ENCODE measurements around the gene NCKAP5.

Gene NCKAP5

GRCh38 chr2:133231264-133231663 is 337.0 kb downstream of the NCKAP5 start:
- Histone ChIP-seq H3K4me3 (ENCODE audit: low read length in 2 of 2) (no peak overlapping the region), H3K18ac (ENCODE audit: low read length) (no peak overlapping the region), H3K14ac (ENCODE audit: low read length) (no peak overlapping the region), H2BK12ac (ENCODE audit: low read length) (no peak overlapping the region), H3K9ac (ENCODE audit: low read depth, low read length, poor library complexity) (no peak overlapping the region), H3K9me3 (replicated peaks in 1 of 2; ENCODE audit: control insufficient read depth in 2 of 2, insufficient read depth in 1 of 2, low read depth in 1 of 2, low read length in 2 of 2) (peaks cover 0 to 17% of the 10 kb centered on the region in 2 donors), H4K91ac (ENCODE audit: low read depth, low read length, poor library complexity) (no peak overlapping the region), H4K8ac (ENCODE audit: low read depth, low read length) (no peak overlapping the region), H2AK5ac (ENCODE audit: low read depth, low read length) (no peak overlapping the region), H3K27me3 (ENCODE audit: control insufficient read depth in 3 of 3, insufficient read depth in 3 of 3, low read depth in 1 of 3, low read length in 3 of 3) (no peaks in the 10 kb centered on the region), H3K4me2 (ENCODE audit: insufficient read depth, low read length, poor library complexity, severe bottlenecking) (no peak overlapping the region), H2BK5ac (ENCODE audit: low read length) (no peak overlapping the region), H3K36me3 (replicated peaks in 1 of 2; ENCODE audit: control insufficient read depth in 2 of 2, insufficient read depth in 2 of 2, low read length in 2 of 2) (peaks cover 0 to 33% of the 10 kb centered on the region in 2 donors), H3K27ac (replicated peaks; ENCODE audit: low read length) (no peak overlapping the region), H3K79me1 (ENCODE audit: low read depth, low read length) (no peaks in the 10 kb centered on the region), H3K23ac (ENCODE audit: low read depth, low read length, poor library complexity) (no peak overlapping the region), H2BK120ac (ENCODE audit: low read depth, low read length) (no peak overlapping the region), H2BK15ac (ENCODE audit: low read length) (no peak overlapping the region), H3K4ac (ENCODE audit: low read length) (no peak overlapping the region), H3K4me1 (ENCODE audit: control insufficient read depth in 2 of 2, insufficient read depth in 1 of 2, low read depth in 1 of 2, low read length in 2 of 2) (peaks cover 0 to 2% of the 10 kb centered on the region in 2 donors), H2AFZ (ENCODE audit: low read length) (no peak overlapping the region)
- no peak for DNase-seq (ENCODE audit: low spot score)
- no CpG with 5 or more reads among the region's 1 CpG for WGBS, 2 donors (ENCODE audit: extremely low coverage in 2 of 2, insufficient read length in 2 of 2, insufficient replicate concordance in 1 of 2)

GRCh38 chr2:133229974-133230373 is 338.3 kb downstream of the NCKAP5 start:
- no peak overlapping the region for H4K91ac ChIP-seq (ENCODE audit: low read depth, low read length, poor library complexity)
- H2BK12ac ChIP-seq (ENCODE audit: low read length) = no peak overlapping the region
- H3K18ac ChIP-seq (ENCODE audit: low read length) = no peak overlapping the region
- peaks cover 0 to 2% of the 10 kb centered on the region in 2 donors for H3K4me1 ChIP-seq (ENCODE audit: control insufficient read depth in 2 of 2, insufficient read depth in 1 of 2, low read depth in 1 of 2, low read length in 2 of 2)
- H3K14ac ChIP-seq (ENCODE audit: low read length) = no peak overlapping the region
- no peak overlapping the region for H2BK5ac ChIP-seq (ENCODE audit: low read length)
- WGBS, 2 donors (ENCODE audit: extremely low coverage in 2 of 2, insufficient read length in 2 of 2, insufficient replicate concordance in 1 of 2) = no CpG with 5 or more reads among the region's 1 CpG
- H3K4me3 ChIP-seq (ENCODE audit: low read length in 2 of 2) = no peak overlapping the region
- no peak overlapping the region for H3K23ac ChIP-seq (ENCODE audit: low read depth, low read length, poor library complexity)
- no peak overlapping the region for H2BK15ac ChIP-seq (ENCODE audit: low read length)
- no peak overlapping the region for H3K4ac ChIP-seq (ENCODE audit: low read length)
- H4K8ac ChIP-seq (ENCODE audit: low read depth, low read length) = no peak overlapping the region
- peaks cover 0 to 17% of the 10 kb centered on the region in 2 donors for H3K9me3 ChIP-seq (replicated peaks in 1 of 2; ENCODE audit: control insufficient read depth in 2 of 2, insufficient read depth in 1 of 2, low read depth in 1 of 2, low read length in 2 of 2)
- no peak for DNase-seq (ENCODE audit: low spot score)
- no peaks in the 10 kb centered on the region for H3K27me3 ChIP-seq (ENCODE audit: control insufficient read depth in 3 of 3, insufficient read depth in 3 of 3, low read depth in 1 of 3, low read length in 3 of 3)
- H3K9ac ChIP-seq (ENCODE audit: low read depth, low read length, poor library complexity) = no peak overlapping the region
- H2BK120ac ChIP-seq (ENCODE audit: low read depth, low read length) = no peak overlapping the region
- no peak overlapping the region for H3K4me2 ChIP-seq (ENCODE audit: insufficient read depth, low read length, poor library complexity, severe bottlenecking)
- no peaks in the 10 kb centered on the region for H3K79me1 ChIP-seq (ENCODE audit: low read depth, low read length)
- H3K36me3 ChIP-seq (replicated peaks in 1 of 2; ENCODE audit: control insufficient read depth in 2 of 2, insufficient read depth in 2 of 2, low read length in 2 of 2) = peaks cover 0 to 29% of the 10 kb centered on the region in 2 donors
- no peak overlapping the region for H2AK5ac ChIP-seq (ENCODE audit: low read depth, low read length)
- H2AFZ ChIP-seq (ENCODE audit: low read length) = no peak overlapping the region
- H3K27ac ChIP-seq (replicated peaks; ENCODE audit: low read length) = no peak overlapping the region

DNA sequence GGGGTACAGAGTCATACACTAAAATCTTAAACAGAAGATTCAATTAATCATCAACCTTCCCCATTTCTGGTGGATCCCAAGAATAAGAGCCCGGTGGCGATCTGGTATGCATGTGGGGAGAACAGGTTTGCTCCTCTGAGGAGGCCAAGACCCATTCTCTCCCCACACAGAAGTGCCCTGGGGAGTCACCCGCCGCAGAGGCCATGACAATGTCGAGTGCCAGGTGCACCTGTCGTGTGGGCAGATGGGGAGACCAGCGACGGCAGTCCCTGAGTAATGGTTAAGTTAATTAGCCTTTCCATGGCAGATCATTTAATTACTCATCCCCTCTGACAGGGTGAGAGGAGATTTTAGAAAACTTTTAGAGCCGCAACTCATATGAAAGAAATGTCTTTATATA is 345.0 kb downstream of the NCKAP5 start:
- Histone ChIP-seq H3K4ac (ENCODE audit: low read length) (no peak overlapping the region), H3K9me3 (replicated peaks in 1 of 2; ENCODE audit: control insufficient read depth in 2 of 2, insufficient read depth in 1 of 2, low read depth in 1 of 2, low read length in 2 of 2) (peaks cover 0 to 12% of the 10 kb centered on the region in 2 donors), H3K14ac (ENCODE audit: low read length) (no peak overlapping the region), H4K91ac (ENCODE audit: low read depth, low read length, poor library complexity) (no peak overlapping the region), H3K36me3 (replicated peaks in 1 of 2; ENCODE audit: control insufficient read depth in 2 of 2, insufficient read depth in 2 of 2, low read length in 2 of 2) (peaks cover 0 to 24% of the 10 kb centered on the region in 2 donors), H3K4me3 (ENCODE audit: low read length in 2 of 2) (no peak overlapping the region), H2AFZ (ENCODE audit: low read length) (no peak overlapping the region), H2BK12ac (ENCODE audit: low read length) (no peak overlapping the region), H3K4me2 (ENCODE audit: insufficient read depth, low read length, poor library complexity, severe bottlenecking) (no peak overlapping the region), H3K27ac (replicated peaks; ENCODE audit: low read length) (no peak overlapping the region), H3K4me1 (ENCODE audit: control insufficient read depth in 2 of 2, insufficient read depth in 1 of 2, low read depth in 1 of 2, low read length in 2 of 2) (no peaks in the 10 kb centered on the region), H3K79me1 (ENCODE audit: low read depth, low read length) (no peaks in the 10 kb centered on the region), H3K9ac (ENCODE audit: low read depth, low read length, poor library complexity) (no peak overlapping the region), H3K27me3 (ENCODE audit: control insufficient read depth in 3 of 3, insufficient read depth in 3 of 3, low read depth in 1 of 3, low read length in 3 of 3) (no peaks in the 10 kb centered on the region), H2BK120ac (ENCODE audit: low read depth, low read length) (no peak overlapping the region), H2AK5ac (ENCODE audit: low read depth, low read length) (no peak overlapping the region), H2BK5ac (ENCODE audit: low read length) (no peak overlapping the region), H3K18ac (ENCODE audit: low read length) (no peak overlapping the region), H3K23ac (ENCODE audit: low read depth, low read length, poor library complexity) (no peak overlapping the region), H2BK15ac (ENCODE audit: low read length) (no peak overlapping the region), H4K8ac (ENCODE audit: low read depth, low read length) (no peak overlapping the region)
- WGBS, 2 donors (ENCODE audit: extremely low coverage in 2 of 2, insufficient read length in 2 of 2, insufficient replicate concordance in 1 of 2) = no CpG with 5 or more reads among the region's 9 CpGs
- no peak for DNase-seq (ENCODE audit: low spot score)

DNA sequence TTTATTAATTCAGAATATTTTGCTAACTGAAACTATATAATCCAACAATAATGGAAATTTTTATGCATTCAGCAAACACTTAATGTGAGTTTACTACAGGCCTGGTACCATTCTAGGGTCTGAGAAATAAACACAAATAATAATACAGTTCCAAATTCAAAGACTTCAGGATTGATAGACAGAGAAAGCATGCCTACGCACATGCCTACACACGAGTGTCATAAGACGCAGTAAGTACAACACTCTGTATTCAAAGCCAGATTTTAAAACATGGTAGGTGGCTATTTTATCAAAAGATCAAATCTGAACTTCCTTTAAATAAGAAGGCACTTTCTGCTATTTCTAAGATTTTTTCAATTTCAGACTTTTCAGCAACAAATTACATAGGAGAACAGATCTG is 346.9 kb downstream of the NCKAP5 start:
- Histone ChIP-seq H4K91ac (ENCODE audit: low read depth, low read length, poor library complexity) (no peak overlapping the region), H2BK120ac (ENCODE audit: low read depth, low read length) (no peak overlapping the region), H3K4me1 (ENCODE audit: control insufficient read depth in 2 of 2, insufficient read depth in 1 of 2, low read depth in 1 of 2, low read length in 2 of 2) (no peaks in the 10 kb centered on the region), H2BK5ac (ENCODE audit: low read length) (no peak overlapping the region), H3K9ac (ENCODE audit: low read depth, low read length, poor library complexity) (no peak overlapping the region), H2BK12ac (ENCODE audit: low read length) (no peak overlapping the region), H3K79me1 (ENCODE audit: low read depth, low read length) (no peaks in the 10 kb centered on the region), H4K8ac (ENCODE audit: low read depth, low read length) (no peak overlapping the region), H3K18ac (ENCODE audit: low read length) (no peak overlapping the region), H3K23ac (ENCODE audit: low read depth, low read length, poor library complexity) (no peak overlapping the region), H3K4me3 (ENCODE audit: low read length in 2 of 2) (no peak overlapping the region), H3K14ac (ENCODE audit: low read length) (no peak overlapping the region), H2AK5ac (ENCODE audit: low read depth, low read length) (no peak overlapping the region), H2BK15ac (ENCODE audit: low read length) (no peak overlapping the region), H3K4me2 (ENCODE audit: insufficient read depth, low read length, poor library complexity, severe bottlenecking) (no peak overlapping the region), H3K9me3 (replicated peaks in 1 of 2; ENCODE audit: control insufficient read depth in 2 of 2, insufficient read depth in 1 of 2, low read depth in 1 of 2, low read length in 2 of 2) (no peaks in the 10 kb centered on the region), H3K27ac (replicated peaks; ENCODE audit: low read length) (no peak overlapping the region), H3K36me3 (replicated peaks in 1 of 2; ENCODE audit: control insufficient read depth in 2 of 2, insufficient read depth in 2 of 2, low read length in 2 of 2) (peaks cover 0 to 7% of the 10 kb centered on the region in 2 donors), H2AFZ (ENCODE audit: low read length) (no peak overlapping the region), H3K27me3 (ENCODE audit: control insufficient read depth in 3 of 3, insufficient read depth in 3 of 3, low read depth in 1 of 3, low read length in 3 of 3) (no peaks in the 10 kb centered on the region), H3K4ac (ENCODE audit: low read length) (no peak overlapping the region)
- WGBS, 2 donors (ENCODE audit: extremely low coverage in 2 of 2, insufficient read length in 2 of 2, insufficient replicate concordance in 1 of 2) = no CpG with 5 or more reads among the region's 3 CpGs
- no peak for DNase-seq (ENCODE audit: low spot score)
